HG03439 (cell line): ENCODE data around the gene ATP5ME.
"Not testable (repeated sequence)": the region's sequence is repeated elsewhere in the genome, so short reads cannot be mapped to it uniquely, and the experiment has no call there.

Experiments
- ATAC-seq: cut with Tn5 transposase; IDR thresholded peaks from one replicate; pipeline ENCODE4 v1.9.1; 2021; ENCODE audit warnings: mild to moderate bottlenecking, moderate library complexity; ENCODE audit not compliant: unreplicated experiment

ATP5ME gene

DNA sequence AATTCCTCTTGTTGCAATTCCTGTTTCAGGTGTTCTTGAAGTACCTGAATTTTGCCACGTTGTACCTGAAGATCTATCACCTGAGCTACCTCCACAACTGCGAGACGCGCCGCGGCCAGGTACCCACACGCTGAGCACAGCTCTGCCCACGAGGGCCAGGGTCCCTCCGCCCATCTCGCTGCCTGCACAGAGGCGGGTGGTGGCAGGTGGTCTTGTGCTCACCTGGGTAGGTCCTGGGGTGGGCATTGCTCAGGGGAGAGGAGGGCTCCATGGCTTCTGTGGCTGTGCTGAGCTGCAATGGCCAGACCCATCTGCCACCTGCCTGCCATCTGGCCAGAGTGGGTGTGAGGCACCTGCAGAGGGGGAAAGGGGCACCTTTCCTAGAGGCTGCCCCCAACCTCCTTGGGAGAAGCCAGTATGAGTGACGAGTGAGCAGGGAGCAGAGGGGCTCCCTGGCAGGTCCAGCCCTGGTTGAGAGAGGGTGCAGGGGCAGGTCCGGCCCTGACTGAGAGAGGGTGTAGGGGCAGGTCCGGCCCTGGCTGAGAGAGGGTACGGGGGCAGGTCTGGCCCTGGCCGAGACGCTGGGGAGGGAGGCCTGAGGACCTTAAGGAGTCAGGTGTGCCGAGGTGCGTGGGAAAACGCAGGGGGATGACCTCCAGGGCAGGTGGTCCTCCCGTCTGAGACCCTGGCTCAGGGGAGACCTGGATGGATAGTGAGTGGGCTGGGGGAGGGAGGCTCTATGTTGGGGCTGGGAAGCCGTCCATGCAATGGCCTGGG, 38.0 kb downstream of the ATP5ME start:
- no peak for ATAC-seq

DNA sequence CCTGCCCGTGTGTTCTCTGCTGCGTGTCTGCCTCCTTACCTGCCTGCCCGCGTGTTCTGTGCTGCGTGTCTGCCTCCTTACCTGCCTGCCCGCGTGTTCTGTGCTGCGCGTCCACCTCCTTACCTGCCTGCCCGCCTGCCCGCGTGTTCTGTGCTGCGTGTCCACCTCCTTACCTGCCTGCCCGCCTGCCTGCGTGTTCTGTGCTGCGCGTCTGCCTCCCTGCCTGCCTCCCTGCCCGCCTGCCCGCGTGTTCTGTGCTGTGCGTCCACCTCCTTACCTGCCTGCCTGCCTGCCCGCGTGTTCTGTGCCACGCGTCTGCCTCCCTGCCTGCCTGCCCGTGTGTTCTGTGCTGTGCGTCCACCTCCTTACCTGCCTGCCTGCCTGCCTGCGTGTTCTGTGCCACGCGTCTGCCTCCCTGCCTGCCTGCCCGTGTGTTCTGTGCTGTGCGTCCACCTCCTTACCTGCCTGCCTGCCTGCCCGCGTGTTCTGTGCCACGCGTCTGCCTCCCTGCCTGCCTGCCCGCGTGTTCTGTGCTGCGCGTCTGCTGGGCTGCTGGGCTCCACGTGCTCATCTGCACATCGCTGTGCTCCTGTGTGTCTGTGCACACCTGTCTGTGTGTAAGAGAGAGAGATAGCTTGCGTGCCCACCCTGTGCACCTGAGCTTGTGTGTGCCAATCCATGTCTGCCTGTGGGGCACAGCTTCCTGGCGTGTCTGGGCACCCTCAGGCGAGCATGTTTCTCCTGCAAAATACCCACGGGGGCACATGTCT, 38.8 kb downstream of the ATP5ME start:
- ATAC-seq: not testable (repeated sequence)

DNA sequence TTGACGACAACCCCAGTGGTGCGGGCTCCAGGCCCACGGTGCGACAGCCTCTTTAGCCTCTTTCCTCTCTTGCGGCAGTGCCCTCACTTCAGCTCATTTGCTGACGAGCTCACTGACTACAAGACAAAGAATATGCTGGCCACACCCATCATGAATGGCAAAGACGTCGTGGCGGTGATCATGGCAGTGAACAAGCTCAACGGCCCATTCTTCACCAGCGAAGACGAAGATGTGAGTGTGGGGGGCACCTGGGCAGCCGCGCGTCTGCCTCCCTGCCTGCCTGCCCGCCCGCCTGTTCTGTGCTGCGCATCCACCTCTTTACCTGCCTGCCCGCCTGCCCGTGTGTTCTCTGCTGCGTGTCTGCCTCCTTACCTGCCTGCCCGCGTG, 39.5 kb downstream of the ATP5ME start:
- no peak for ATAC-seq

DNA sequence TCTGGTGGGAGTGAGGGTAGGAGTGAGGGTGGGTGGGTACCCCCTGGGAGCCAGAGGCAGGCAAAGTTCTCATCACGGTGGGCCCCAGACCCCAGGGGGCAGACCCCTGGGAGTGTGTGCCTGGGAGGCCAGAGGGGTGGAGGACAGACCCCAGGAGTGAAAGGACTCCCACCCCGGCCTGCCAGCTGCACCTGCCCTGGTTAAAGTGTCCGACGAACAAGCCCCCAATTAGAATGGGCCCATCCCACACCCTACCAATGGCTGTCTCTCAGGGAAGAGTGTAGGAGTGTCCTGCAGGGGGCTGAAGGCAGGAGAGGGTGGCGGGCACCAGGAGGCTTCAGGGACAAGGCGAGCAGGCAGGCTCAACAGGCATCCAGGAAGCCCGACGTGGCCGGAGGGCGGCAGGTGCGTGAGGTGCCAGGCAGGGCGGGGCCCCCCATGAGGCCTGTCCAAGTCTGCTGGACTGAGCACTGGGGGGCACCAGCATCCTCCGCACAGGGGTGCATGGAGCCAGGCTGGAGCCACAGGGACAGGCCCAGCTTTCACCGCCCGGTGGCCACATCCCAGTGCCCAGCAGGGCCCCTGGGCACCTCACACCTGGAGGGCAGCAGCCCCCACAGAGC, 40.0 kb downstream of the ATP5ME start:
- ATAC-seq: no peak

DNA sequence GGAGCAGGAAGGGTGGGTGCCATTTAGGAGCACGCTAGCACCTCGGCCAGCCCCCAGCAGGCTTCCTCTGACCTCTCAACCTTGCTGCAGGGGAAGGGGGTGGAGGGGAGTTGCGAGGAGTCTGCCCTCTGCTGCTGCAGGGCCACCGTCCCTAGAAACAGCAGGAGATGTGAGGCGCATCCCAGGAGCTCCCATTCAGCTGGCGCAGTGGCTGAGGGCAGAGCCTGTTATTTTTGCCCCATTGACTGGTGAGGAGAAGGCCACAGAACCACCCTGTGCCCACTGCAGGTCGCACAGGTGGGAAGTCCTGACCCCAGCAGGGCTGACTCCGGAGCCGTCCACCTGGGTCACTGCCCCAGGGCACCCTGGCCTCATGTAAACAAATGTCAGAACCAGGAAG, 40.7 kb downstream of the ATP5ME start:
- no peak for ATAC-seq

DNA sequence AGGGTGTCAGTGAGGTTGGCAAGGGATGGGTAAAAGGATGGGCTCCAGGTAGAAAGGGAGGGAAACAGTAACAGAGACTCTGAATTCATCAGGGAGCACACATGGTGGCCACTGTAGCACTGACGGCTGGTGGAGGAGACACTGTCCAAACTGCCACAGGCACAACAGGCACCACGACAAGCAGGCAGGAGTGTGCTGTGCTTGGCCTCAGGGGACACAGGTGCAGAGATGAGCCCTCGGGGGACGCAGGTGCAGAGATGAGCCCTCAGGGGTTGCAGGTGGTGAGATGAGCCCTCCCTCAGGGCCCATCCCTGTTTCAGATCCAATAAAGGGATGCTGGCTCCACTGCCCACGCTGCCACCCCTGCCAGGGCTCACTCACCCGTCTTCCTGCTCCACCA, 41.1 kb downstream of the ATP5ME start:
- no peak for ATAC-seq

DNA sequence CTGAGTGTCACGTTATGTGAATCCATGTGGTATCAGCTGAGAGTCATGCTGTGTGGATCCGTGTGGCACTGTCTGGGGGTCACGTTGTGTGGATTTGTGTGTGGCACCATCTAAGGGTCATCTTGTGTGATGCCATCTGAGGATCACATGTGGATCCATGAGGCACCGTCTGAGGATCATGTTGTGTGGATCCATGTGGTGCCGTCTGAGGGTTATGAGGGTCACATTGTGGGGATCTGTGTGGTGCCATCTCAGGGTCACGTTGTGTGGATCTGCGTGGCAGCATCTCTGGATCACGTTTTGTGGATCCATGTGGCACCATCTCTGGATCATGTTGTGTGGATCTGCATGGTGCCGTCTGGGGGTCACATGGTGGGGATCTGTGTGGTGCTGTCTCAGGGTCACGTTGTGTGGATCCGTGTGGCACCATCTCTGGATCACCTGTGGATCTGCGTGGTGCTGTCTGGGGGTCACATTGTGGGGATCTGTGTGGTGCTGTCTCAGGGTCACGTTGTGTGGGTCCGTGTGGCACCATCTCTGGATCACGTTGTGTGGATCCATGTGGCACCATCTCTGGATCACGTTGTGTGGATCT, 41.8 kb downstream of the ATP5ME start:
- no peak for ATAC-seq

DNA sequence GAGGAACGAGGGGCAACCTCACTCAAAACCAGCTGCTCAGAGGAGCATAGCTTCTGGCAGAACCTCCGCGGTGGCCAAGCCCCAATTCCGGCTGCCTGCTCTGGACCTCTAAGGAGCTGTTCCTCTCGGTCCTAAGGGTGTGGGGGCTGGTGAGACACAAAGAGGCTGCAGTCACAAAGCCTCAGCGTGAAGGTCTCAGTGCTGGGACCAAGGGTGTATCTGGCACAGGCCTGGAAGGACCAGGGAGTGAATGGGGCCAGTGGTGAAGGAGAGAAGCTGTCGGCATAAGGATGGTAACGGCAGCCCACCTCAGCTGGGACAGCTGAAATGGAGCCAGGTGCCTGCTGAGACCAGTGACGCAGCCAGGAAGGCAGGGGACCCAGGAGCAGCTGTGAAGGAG, 43.4 kb downstream of the ATP5ME start:
- ATAC-seq: no peak

DNA sequence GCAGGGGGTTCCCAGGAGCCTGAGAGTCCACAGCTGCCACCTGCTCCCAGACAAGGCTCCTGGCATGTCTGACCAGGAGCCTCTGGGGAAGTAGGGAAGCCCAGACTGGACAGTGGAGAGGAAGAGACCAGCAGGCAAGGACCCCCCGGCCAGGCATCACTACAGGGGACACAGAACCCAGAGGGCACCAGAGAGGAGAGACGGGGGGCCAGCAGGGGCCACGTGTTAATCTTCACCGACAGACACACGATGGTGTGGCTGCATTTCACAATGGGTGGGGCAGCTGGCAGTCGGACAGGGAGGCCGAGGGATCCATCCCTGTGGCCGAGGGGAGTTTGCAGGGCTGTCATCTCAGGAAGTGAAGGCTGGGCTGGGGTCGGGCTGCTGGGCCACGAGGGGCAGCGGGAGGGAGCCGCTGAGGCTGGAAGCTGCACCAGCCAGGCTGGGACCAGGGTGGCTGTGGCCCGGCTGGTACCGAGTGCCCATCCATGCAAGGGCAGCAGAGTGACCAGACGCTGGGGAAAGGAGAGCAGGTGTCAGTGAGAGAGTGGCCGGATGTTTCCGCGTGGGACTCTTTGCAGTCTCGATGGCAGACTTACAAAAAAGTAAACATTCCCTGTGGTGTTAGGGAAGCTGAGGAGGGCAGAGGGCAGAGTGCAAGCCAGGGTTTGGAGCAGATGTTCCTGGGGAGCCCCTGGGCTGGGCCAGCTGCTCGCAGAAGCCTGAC, 44.0 kb downstream of the ATP5ME start:
- no peak for ATAC-seq

DNA sequence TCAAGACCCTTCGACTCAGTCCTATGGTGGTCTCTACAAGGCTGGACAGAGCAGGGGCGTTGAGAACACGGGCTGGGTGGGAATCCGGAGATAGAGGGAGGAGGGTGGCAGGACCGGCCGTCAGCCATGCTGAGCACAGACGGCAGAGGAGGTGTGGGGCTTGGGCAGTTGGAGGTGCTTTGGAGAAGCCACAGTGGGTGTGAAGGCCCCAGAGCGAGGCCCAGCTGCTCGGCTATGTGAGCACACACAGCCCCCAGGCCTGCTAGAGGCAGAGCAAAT, 44.5 kb downstream of the ATP5ME start:
- ATAC-seq: no peak

DNA sequence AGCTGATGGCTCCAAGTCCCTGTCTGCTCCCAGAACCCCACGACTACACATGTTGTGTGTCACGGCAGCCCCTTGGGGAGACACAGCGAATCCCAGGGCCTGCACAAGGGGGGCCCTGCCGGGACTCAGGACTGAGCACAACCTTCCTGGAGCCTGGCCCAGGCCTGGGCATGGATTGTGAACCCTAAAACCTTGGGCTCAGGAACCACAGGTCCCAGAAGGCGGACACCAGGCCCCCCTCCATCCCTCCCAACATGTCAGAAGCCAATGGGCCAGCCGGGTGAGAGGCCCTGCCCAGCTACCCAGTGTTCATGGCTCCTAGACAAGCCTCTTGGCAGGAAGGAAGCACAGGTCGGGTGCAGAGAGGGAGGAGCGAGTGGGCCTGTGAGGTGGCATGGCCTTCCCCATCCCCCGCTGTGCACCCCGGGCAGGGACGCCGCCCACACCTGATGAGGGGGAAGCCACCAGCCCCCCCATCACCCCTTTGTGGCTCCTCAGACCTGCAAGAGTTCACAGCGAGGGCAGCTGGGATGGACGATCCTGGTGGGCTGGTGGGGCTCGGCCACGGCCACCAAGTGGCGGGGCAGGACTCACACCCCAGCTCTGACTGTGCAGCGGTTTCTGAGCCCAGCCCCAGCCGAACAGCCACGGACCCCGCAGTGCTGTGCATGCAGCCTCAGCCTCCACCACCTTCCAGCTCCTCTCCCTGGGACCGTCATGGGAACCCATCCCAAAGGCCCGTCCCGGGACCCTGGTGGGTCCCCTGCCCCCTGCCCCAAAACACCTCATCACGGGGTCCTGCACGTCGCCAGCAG, 45.0 kb downstream of the ATP5ME start:
- ATAC-seq: no peak

DNA sequence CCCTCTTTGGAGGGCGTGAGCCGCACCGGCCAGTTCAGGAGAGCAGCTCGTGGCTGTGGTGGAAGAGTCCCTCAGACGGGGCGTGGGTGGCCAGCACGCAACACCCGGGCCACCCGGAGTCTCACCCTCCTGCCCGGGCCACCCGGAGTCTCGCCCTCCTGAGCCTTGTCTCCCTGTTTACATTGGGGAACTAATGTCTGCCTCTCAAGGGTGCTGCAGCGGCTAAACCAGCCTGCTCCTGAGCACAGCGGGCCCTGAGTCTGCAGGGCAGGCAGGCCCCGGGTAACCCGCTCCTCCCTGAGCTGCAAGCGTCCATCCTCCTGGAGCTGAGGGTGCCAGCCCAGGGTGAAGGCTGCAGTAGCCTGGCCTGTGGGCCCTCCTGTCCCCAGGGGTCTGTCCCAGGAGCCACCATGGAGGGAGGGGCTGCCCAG, 45.8 kb downstream of the ATP5ME start:
- ATAC-seq: no peak

DNA sequence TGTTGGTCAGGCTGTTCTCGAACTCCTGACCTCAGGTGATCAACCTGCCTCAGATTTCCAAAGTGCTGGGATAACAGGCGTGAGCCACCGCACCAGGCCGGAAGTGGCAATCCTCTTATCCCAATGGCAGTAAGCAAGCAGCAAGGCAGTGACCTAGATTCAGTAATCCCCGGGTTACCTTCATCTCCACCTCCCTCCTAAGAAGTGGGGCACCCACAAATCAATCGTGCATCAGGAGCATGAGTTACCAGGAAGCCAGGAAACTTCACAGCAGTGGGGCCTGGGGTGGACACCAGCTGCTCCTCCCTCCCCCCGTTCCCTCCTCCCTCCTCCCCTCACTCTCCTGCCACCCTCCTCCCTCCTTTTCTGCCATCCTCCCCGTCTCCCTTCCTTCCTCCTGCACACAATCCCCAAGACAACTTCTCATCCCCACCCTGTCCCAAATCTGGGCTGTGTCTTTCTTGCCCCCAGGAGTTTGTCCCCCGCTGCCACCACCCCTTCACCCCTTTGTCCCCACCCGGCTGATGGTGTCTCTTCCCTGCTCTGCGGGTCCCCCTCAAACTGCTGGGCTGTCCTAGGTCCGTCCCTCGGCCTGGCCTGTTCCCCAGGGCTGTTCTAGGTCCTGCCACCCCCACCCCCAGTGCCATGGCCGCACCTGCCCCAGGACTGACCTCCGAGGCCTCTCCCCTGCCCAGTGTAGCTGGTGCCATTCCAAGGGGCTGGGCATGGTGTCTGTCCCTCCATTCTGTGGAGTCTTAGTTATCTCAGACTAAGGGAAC, 46.5 kb downstream of the ATP5ME start:
- no peak for ATAC-seq

DNA sequence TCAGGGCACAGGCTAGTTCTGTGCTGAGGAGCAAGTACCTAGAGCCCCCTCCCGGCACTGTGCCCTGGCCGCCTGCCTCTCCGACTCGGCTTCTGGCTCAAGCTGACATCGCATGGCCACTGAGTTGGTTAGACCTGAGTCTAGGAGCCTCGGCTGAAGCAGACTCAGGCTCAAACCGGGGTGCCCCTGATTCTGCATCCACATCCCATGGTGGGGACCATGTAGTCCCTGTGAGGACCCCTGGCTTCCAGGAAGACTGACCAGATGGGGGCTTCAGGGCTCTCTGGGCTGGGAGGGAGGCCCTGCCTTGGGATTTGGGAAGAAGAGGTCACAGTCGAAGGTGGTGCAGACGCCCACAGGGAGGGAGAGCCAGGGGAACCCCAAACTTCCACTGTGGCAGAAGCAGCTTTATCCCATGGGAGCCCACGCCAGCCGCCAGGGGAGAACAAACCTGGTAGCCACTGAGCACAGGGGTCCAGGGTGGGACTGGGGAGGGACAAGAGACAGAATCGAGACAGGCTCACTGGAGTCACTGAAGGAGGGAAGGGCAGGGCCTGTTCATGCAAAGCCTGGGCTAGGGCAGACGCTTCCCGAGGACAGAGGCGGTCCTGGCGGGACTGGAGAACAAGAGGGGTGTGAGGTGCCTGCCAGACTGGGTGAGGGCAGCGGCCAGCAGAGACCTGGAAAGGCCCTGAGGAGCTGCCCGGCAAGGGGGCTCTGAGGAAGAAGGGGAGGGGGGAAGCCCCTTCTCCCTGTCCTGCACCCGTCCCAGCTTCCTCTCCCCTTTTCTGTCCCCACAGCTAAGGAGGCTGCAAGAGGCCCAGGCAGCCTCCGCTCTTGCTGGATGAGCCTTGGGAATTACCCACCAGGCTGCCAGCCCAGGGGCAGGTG, 47.6 kb downstream of the ATP5ME start:
- ATAC-seq: no peak

DNA sequence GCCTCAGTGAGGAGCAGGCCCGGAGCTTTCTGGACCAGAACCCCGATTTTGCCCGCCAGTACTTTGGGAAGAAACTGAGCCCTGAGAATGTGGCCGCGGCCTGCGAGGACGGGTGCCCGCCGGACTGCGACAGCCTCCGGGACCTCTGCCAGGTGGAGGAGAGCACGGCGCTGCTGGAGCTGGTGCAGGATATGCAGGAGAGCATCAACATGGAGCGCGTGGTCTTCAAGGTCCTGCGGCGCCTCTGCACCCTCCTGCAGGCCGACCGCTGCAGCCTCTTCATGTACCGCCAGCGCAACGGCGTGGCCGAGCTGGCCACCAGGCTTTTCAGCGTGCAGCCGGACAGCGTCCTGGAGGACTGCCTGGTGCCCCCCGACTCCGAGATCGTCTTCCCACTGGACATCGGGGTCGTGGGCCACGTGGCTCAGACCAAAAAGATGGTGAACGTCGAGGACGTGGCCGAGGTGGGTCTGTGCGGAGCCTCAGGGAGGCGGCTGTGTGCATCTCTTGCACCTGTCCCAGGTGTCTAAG, 48.4 kb downstream of the ATP5ME start:
- no peak for ATAC-seq

DNA sequence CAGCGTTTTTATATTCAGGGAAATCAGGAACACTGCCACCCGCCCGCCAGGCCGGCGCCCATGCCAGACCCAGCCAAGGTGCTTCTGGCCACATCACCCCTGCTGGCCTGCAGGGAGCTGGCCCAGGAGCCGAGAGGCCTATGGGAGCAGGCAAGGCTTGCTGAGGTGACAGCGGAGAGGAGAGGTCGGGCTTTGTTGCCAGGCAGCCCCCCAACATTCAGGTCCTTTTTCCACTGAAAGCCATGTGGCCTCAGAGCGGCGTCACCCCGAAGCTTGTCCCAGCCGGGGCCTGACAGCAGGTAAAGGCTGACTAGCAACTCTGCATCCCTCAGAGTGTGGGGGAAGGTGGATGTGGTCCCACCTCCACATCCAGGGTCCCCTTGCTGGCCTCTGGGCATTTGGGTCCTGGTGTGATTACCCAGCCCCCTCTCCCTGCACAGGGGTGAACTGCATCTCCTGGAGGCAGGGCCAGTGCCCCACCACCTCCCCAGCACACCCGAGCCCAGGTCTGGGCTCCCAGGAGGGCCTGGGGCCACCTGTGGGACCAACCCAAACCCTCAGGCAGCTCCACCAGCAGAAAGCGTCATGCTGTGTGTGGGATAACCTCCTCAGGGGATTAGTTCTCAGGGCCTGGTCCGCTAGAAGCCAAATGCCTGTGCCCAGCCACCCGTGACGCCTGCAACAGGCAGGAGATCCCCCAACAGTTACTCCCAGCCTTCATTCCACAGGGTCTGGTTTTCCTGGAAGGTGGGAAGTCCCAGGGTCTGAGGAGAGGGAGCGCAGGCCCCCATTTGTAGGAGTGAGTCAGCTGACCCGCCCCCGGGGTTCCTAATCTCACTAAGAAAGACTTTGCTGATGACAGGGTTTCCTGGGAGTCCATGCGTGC, 49.1 kb downstream of the ATP5ME start, which contains the start of gene PDE6B:
Gene PDE6B (plus strand): TSS at position 869 of the 886 bp plus-strand sequence. CDS start 54 bp downstream, outside the sequence.
- no peak for ATAC-seq

DNA sequence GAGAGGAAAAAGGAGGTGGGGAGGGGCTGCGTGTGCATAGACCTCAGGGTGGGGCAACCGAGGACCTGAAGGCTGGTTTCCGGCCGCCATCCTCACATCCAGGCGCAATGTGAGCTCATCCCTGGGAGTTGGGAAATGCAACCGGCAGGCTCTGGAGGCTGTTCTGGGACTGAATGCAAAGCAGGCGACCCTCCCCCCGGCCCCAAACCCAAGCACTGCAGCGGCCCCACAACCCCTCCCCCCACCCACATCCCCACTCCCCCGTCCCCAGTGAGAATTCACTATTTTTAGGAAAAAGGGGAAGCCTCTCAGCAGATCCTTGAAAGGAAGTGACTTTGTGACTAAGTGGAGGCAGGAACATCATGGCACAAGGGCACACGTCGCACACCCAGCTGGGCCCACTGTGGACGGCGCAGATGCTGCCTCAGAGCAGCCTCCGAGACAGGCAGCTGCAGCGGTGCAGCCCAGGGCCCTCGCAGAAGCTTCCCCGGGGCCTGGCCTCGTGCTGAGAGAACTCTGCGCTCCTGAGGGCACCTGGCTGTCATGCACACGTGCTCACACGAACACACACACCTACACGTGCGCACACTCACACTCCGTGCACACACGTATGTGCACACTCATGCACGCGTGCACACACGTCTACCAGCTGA, 50.0 kb downstream of the ATP5ME start:
- no peak for ATAC-seq
